GM23248 (cell line): ENCODE measurements around the gene ZSCAN1.

Experiments used
- EZH2 ChIP-seq: fragments of 200-600 bp; sonication (generic); IDR thresholded peaks from 2 replicates; pipeline ENCODE4 v1.6.1; 2018; ENCODE audit warnings: antibody characterized with exemption, mild to moderate bottlenecking; ENCODE audit not compliant: insufficient read depth, poor library complexity, severe bottlenecking
- EZH2phosphoT487 ChIP-seq: fragments of 200-600 bp; sonication (generic); IDR thresholded peaks from 2 replicates; pipeline ENCODE4 v1.6.1; 2018; ENCODE audit warnings: antibody characterized with exemption, moderate library complexity, mild to moderate bottlenecking, low read depth; ENCODE audit not compliant: insufficient read depth

GRCh38 chr19:57992841-57993240 is 41.0 kb upstream of the ZSCAN1 start:
- no peak for TF ChIP-seq EZH2phosphoT487
- TF ChIP-seq EZH2 = no peak
